GM10847 (cell line): ENCODE measurements around the gene CPLX4.
A peak's percentile ranks its signal among the peaks of the same experiment; 100 is the strongest.

Experiments
- POLR2A ChIP-seq: IDR thresholded peaks from 2 replicates; pipeline ENCODE4 v1.6.1; 2011; ENCODE audit not compliant: insufficient read length; ENCODE audit errors: extremely low read depth

Gene CPLX4, protein sequence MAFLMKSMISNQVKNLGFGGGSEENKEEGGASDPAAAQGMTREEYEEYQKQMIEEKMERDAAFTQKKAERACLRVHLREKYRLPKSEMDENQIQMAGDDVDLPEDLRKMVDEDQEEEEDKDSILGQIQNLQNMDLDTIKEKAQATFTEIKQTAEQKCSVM

DNA sequence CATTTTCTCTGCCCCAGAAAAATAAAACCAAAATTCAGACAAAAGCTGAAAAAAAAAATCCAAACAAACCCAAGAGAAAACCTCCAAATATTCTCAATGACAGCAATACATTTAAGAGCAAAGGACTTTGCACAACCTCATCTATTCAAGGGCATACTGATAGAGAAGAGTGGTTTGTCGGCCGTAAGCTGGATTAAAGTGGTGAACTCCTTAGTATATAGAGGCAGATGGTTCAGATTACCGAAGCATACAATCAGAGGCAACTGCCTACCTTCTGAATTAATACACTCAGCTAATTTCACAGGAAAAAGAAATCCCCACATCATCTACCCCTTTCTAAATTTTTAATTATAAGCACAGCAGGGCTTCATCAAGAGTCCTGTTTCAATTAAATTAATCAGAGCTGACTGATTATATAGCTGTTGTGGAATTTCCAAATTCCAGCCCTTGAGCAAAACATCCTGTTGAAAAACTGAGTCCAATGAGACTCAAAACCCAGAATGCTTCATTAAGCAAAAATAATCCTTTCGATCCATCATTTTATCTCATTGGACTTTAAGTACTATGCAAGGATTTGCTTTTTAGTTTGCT is at the start of gene CPLX4:
TSS of gene CPLX4 (minus strand) at position 190 of the 591 bp plus-strand sequence. CDS start at position 3, 187 bp downstream.
- no peak for TF ChIP-seq POLR2A

DNA sequence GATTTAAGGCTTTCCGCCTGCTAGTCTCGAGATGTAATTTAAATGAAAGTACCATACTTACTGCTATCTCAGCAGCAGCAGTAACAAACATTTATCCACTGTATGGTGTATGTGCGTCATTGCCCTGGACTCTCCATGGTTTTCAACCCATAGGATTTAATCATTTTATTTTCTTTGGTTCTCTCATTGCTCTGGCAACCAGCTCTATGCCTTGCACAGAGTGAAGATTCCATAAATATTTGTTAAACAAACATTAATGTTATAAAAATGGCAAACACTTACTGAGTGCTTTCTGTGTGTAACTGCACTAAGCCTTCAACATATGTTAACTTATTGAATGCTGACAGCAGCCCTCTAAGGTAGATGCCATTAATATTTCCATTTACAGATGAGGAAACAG is 41.9 kb upstream of the CPLX4 start:
- TF ChIP-seq POLR2A = no peak

DNA sequence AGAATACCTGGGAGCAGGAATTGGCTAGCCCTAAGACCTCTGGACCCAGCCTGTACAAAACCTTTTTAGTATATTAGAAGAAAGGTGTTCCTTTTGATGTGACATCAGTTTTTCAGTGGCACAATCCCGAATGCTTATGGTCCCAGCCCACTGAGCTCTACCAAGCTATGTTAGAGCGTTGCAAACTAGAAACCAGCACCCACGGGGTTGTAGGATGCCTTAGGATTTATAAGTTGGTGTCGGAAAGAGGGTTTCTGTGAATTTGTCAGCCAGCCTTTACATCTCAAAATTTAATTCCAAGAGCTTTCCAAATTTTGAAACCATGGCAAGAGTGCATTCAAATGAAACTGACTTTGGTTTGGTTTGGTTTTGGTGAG is 41.1 kb upstream of the CPLX4 start:
- no peak for TF ChIP-seq POLR2A

DNA sequence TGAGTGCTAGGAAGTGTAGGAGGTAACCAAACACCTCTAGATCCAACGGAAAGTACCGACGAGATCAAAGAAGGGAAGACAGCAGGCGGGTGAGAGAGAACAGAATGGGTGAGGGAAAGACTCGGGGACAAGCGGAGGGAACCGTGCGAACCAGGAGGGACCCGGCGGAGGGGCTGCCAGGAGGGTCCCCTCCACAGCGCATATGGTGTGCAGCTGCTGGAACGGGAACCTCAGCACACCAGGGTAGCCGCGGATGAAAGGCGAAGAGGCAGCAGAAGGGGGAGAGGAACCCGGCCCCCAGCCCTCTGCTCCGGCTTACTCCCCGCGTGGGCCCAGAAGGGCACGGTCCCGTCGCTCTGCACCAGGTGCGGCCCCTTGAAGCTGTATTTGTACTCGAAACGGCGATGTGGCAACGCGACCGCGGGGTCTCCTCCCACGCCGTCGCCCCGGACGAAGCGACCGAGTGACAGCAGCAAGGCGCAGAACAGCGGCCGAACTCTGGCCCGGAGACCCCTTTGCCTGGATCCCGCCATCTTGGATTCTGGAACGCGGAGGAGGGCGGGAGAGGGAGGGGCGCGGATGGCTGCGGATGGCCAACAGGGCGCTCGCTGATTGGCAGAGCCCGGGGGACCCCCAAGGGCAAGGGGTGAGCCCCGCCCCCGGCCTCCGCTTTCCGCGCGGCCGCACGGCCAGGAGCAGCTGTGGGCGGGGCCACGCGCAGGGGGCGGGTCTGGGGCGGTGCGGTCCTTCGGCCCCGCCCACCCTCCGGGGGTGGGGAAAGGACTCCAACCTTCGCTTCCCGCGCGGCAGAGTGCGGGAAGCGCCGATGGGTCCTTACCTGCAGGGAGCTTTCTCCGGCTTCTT is 40.5 kb upstream of the CPLX4 start, which contains the start of gene LMAN1:
TSS of gene LMAN1 (minus strand) at position 554 of the 864 bp plus-strand sequence. CDS start at position 533, 21 bp downstream.
- peak; percentile 75 for TF ChIP-seq POLR2A

DNA sequence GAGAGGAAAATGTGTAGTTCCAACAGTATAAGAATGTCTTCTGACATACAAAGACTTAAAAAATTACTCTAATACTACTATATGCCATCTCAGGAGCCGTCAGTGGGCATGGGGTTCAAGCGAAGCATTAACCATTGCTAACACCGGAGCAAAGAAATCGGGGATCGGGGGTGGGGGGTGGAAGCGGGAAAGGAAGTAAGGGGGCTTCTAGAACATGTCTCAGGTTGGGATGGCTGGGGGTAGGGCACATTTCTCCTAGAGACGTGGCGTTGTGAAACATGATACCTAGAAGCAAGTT is 39.9 kb upstream of the CPLX4 start:
- TF ChIP-seq POLR2A = no peak

DNA sequence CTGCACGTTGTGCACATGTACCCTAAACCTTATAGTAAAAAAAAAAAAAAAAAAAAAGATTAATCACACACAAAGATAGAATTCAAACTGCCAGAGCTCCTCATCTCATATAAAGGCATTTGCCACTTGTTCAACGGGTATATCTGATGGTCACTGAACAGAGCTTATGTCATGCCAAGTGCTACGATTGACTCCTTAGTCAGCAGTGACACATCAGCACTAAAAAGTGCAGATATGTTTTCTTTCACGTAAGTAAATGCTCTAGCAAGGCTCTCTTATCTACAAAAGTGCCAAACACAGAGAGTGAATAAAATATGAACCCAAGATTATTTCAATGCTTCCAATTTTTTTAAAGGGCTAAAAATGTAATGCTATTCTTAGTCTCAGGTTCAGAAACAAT is 39.5 kb upstream of the CPLX4 start:
- TF ChIP-seq POLR2A = no peak

DNA sequence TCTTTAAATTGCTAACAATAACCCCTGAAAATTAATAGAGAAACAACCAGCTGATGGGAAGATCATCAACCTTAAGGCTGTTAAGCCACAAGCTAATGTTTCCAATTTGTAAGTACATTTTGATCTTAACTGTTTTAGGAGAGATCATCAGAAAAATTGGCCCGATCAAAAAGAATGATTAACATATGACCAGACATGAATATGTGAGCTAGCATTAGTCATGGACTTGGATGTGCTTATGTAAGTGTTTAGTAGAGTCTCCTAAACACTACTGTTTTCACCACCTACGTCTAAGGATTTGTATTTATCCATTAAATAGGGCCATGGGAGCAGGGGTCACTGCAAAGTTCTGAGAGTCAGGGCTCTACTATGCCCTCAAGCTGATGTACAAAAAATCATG is 36.3 kb upstream of the CPLX4 start:
- TF ChIP-seq POLR2A = no peak

DNA sequence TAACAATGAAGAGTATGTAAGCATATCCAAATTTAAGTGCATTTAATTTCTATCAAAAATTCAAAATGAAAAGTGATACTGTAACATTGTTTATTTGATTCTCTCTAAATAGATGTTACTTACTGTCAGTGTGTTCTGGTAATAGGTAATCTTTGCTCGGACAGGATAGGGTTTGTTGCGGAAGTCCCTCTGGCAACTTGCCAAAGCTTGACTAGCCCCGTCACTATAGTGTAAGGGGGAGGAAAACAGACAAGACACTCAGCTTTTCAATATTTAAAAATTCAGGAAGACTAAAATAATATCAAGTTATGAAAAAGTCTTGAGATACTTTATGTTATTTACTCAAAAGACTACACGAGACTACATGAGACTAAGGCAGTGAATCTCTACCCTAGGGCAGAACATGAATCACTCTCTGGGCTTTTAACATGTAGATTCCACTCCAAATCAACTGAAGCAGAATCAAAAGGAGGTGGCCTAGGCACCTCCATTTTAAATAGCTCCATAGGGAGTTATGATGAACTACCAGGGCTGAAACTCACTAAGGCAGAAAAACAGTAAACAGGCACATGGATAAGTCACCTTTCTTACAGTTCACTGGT is 34.7 kb upstream of the CPLX4 start:
- TF ChIP-seq POLR2A = no peak

DNA sequence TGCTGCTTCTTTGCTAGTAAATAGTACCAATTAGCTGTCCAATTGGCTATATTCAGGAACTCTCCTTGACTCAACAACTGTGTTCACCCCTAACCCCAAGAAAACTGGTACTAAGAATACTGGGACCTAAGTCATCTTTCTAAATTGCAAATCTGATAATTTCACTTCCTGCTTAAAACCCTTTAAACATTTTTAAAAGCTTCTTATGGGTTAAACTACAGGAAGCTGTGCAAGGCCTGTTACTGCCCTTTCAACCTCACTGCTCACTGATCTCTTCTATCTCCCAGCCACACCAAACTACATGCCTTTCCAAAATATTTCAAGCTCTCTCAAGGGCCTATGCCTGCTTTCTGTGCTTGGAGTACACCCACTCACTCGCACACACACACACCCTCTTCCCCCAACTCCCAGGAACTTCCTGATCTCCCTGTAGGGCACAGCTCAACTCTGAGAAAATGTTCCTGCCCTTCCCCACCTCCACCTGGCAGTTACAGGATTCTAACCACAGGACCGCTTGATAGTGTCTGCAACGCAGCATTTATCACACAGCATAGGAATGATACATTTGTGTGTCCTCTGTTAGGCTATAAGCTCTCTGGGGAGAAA is 33.9 kb upstream of the CPLX4 start:
- no peak for TF ChIP-seq POLR2A

DNA sequence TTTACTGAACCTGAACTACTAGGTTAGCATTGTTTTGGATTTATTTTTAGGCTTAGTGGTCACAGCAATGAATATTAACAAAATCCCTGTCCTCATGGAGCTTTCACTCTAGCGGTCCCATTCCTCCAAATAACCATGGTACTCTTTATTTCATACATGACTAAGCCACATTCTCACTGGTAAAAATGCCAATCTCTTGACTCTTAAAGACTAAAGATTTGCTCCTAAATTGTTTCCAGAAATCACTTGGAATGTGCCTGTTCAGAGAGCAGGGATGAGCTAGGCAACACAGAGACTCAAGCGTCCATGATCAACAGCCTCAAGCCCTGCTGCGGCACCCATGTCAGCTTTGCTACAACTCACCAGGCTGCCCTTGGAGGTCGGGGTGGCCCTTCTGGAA is 27.1 kb upstream of the CPLX4 start:
- TF ChIP-seq POLR2A = no peak

DNA sequence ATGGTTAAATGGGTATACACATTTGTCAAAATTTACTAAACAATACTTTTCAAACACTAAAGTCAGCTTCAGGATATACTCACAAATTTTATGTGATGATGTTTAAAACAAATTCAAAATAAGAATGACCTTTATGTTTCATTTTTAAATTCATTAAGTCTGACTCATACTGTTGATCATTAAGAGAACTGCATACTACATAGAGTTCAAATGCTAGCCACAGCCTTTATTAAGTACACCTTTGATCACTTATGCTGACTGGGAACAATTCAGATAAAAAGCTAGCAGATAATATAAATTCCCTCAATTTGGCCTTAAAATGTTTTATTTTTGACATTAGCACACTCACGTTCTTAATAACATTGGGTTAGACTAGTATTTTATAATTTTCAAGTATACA is 26.5 kb upstream of the CPLX4 start:
- TF ChIP-seq POLR2A = no peak

DNA sequence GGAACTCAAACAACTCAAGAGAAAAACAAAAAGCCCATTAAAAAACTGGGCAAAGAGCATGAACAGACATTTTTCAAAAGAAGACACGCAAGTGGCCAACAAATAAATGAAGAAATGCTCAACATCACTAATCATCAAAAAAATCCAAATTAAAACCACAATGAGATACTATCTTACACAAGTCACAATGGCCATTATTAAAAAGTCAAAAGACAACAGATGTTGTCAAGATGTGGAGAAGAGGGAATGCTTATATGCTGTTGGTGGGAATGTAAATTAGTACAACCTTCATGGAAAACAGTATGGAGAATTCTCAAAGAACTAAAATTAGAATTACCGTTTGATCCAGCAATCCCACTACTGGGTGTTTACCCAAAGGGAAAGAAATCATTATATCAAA is 25.5 kb upstream of the CPLX4 start:
- TF ChIP-seq POLR2A = no peak

DNA sequence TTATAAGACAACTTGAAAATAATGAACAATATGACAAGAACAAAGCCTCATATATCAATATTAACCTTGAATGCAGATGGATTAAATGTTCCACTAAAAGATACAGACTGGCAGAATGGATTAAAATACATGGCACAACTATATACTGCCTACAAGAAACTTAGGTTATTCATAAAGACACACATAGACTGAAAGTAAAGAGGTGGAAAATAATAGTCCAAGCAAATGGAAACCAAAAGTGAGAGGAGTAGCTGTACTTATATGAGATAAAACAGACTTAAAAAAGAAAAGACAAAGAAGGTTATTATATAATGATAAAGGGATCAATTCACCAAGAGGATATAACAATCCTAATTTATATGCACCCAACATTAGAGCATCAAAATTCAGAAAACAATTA is 22.4 kb upstream of the CPLX4 start:
- no peak for TF ChIP-seq POLR2A

DNA sequence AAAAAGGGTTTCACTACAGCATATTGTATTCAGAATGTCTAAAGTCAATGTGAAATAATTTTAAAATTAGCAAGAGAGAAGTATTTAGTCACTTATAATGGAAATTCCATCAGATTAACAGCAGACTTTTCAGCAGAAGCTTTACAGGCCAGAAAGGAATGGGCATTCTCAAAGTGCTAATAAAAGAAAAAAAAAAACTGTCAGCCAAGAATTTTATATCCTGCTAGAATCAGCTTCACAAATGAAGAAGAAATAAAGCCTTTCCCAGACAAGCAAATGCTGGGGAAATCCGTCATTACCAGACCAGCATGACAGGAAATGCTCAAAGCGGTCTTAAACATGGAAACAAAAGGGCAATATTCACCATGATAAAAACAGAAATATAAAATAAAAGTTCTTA is 21.9 kb upstream of the CPLX4 start:
- no peak for TF ChIP-seq POLR2A

DNA sequence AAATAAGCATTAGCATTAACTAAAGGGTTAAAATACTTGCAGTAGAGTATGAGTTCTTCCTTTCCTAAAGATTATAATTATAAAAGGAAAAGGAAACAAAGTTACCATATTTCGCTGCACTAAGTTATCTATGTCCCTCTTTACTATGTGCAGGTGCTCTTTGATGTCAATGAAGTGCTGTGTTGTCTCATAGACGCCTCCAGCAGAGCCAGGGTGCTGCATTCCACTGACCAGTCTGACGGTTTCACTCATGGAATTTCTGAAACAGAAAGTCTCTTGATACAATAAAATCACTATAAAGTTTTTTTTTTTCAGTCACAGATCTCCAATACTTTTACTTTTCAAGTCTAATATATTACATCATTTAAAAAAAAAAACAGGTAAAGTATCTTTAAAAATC is 14.5 kb upstream of the CPLX4 start:
- no peak for TF ChIP-seq POLR2A

DNA sequence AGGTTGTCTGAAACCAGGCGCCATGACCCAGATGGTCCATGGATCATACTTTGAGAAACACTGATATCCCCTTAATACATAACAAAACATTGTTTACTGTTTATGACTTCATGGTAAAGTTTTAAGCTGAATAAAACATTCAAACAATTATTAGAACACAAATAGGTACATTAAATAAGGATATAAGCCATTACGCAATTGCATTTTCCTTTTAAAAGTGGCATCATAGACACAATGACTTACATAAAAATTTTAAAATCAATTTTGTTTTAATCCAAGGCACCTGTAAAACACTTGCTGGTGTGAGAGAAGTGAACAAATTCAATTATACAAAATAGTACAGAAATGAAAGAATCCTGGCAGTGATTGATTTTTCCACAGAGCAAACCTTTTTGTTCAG is 10.2 kb upstream of the CPLX4 start:
- TF ChIP-seq POLR2A = no peak

DNA sequence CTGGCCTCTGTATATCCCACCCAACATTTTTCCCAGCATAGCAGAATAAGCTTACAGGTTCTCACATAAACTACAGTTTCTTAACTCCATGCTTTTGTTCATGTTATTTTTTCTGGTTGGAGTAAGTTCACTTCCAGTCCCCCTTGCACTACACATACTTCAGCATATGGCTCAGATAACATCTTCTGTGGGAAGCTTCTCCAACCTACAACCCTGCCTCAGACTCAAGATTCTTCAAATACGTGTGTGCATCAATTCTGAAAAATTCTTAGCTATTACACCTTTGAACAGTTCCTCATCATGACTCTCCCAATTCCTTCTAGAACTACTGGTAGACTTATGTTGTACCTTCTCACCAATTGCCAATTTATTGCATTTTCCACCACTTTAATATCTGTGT is 7.5 kb upstream of the CPLX4 start:
- TF ChIP-seq POLR2A = no peak

DNA sequence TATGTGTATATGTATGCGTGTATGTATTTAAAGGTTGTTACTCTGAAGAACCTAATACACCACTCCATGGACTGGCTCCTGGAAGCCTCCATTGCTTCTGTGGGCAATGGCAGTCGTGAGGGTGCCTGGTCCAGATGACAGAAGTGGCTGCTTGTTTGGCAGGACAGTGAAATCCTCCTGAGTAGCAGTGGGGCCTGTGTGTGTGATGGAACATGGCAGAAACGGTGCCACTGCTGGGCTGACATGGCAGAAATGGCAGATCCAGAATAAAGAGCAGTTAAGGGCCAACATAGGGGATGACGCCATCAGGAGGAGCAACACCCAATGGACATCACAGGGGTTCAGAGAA is 6.1 kb upstream of the CPLX4 start:
- no peak for TF ChIP-seq POLR2A
